Fibroblast of lung (primary cell): ENCODE results near the gene ATP1A3.

Source experiments
- EZH2 ChIP-seq: IDR thresholded peaks from 2 replicates; pipeline ENCODE4 v1.5.1; 2012; ENCODE audit warnings: low read length, control low read depth, mild to moderate bottlenecking; ENCODE audit errors: missing control alignments
- TF ChIP-seq, protein P1 (sequence below), 2 donors: IDR thresholded peaks in 1 of 2; conservative IDR thresholded peaks in 1 of 2; 1 replicate in 1 of 2; 2 replicates in 1 of 2; pipeline ENCODE4 v1.5.1; 2011 to 2012; ENCODE audit warnings: low read length in 2 of 2, control low read depth in 1 of 2, inconsistent platforms in 1 of 2, low read depth in 1 of 2, mild to moderate bottlenecking in 1 of 2

DNA sequence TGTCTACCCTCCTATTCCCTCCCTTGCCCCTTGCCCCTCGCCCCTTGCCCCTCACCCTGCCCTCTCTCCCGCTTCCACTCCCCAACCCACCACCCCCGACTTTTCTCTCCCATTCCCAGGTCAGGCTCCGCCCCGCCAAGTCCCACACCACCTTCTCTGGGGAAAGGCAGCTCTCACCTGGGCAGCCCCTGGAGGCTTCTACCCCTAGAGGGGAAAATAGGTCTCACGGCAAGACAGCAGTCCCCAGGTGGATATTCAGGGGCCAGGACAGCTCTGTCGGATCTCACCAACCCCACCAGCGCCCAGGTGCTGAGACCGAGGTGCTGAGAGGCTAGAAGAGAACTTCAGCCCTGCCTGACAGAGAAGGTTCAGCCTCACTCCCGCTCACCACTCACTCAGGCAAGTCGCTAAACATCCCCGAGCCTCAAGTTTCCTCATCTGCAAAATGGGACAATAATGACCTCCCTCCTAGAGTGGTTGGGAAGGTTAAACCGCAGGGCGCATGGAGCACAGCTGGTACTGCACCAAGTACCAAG lies 64.4 kb downstream of the ATP1A3 start:
- TF ChIP-seq, protein P1, sequence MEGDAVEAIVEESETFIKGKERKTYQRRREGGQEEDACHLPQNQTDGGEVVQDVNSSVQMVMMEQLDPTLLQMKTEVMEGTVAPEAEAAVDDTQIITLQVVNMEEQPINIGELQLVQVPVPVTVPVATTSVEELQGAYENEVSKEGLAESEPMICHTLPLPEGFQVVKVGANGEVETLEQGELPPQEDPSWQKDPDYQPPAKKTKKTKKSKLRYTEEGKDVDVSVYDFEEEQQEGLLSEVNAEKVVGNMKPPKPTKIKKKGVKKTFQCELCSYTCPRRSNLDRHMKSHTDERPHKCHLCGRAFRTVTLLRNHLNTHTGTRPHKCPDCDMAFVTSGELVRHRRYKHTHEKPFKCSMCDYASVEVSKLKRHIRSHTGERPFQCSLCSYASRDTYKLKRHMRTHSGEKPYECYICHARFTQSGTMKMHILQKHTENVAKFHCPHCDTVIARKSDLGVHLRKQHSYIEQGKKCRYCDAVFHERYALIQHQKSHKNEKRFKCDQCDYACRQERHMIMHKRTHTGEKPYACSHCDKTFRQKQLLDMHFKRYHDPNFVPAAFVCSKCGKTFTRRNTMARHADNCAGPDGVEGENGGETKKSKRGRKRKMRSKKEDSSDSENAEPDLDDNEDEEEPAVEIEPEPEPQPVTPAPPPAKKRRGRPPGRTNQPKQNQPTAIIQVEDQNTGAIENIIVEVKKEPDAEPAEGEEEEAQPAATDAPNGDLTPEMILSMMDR (conservative IDR thresholded peaks at IDR 0.05 in 1 of 2, IDR thresholded peaks at IDR 0.05 in 1 of 2; ENCODE audit: low read depth in 1 of 2, low read length in 2 of 2), result no peak
- TF ChIP-seq EZH2, result no peak
